Activated CD8-positive, alpha-beta memory T cell treated with anti-CD3 and anti-CD28 coated beads, Interleukin-2, amount 50 U/mL, for 4 hours (primary cell): ENCODE measurements around the gene SH3RF3.

Source experiments
- DNase-seq: peaks from one replicate; pipeline ENCODE4 v3.0.0-alpha.2; 2020

The SH3RF3 gene

GRCh38 chr2:109423556-109424359, 294.8 kb downstream of the SH3RF3 start:
- DNase-seq, result no peak

GRCh38 chr2:109425411-109425810, 296.4 kb downstream of the SH3RF3 start:
- no peak for DNase-seq

GRCh38 chr2:109427661-109428091, 298.7 kb downstream of the SH3RF3 start:
- DNase-seq, result no peak

- no peak for DNase-seq
These were observed 299.3 kb downstream of the SH3RF3 start for GRCh38 chr2:109428281-109428680.

- DNase-seq, result no peak
These were observed 300.0 kb downstream of the SH3RF3 start for GRCh38 chr2:109428841-109429566.

- DNase-seq, result no peak
These were observed 300.7 kb downstream of the SH3RF3 start for GRCh38 chr2:109429567-109430328.

- DNase-seq, result no peak
These were observed 301.3 kb downstream of the SH3RF3 start for GRCh38 chr2:109430329-109430636.

GRCh38 chr2:109432421-109432820, 303.4 kb downstream of the SH3RF3 start:
- DNase-seq, result no peak

- DNase-seq, result no peak
These were observed 304.5 kb downstream of the SH3RF3 start for GRCh38 chr2:109433486-109433885.

- DNase-seq, result no peak
These were observed 304.9 kb downstream of the SH3RF3 start for GRCh38 chr2:109433926-109434325.

- DNase-seq, result no peak
These were observed 305.3 kb downstream of the SH3RF3 start for GRCh38 chr2:109434351-109434750.

- DNase-seq, result no peak
These were observed 306.2 kb downstream of the SH3RF3 start for GRCh38 chr2:109435066-109435690.

- DNase-seq, result no peak
These were observed 307.0 kb downstream of the SH3RF3 start for GRCh38 chr2:109435901-109436598.

GRCh38 chr2:109436610-109437225, 307.7 kb downstream of the SH3RF3 start:
- DNase-seq, result no peak

GRCh38 chr2:109437325-109438090, 308.5 kb downstream of the SH3RF3 start:
- no peak for DNase-seq

- DNase-seq, result no peak
These were observed 309.1 kb downstream of the SH3RF3 start for GRCh38 chr2:109438146-109438545.

GRCh38 chr2:109438773-109439389, 309.9 kb downstream of the SH3RF3 start:
- no peak for DNase-seq

- no peak for DNase-seq
These were observed 310.4 kb downstream of the SH3RF3 start for GRCh38 chr2:109439390-109439786.

GRCh38 chr2:109439986-109440385, 311.0 kb downstream of the SH3RF3 start:
- DNase-seq, result no peak

GRCh38 chr2:109440499-109441156, 311.6 kb downstream of the SH3RF3 start:
- no peak for DNase-seq
